ENCODE measurements around the gene ASTL.

GRCh38 chr2:96135621-96136020 is 2.7 kb downstream of the ASTL start:
- TF ChIP-seq CTCF (IDR thresholded peaks at IDR 0.05): no peak
- TF ChIP-seq POLR2A (IDR thresholded peaks at IDR 0.05): no peak

Measured in uterus (tissue), 2 donors.